MCF 10A (cell line): Measurements from ENCODE around the gene ALOX15B. TPM values are rescaled to one million over a fixed set of nuclear protein-coding genes. Genes with fewer than 3 reads are reported as not detected.

Source experiments
- microRNA-seq: library from miRNA; unstranded; fragments of <30 nt; microRNA quantifications from one replicate; pipeline ENCODE4 v1.2.0, GENCODE V29; 2022
- total RNA-seq: library from RNA; stranded (reverse); gene quantifications from 2 replicates; pipeline ENCODE4 v1.2.3, GENCODE V29; 2022

Gene ALOX15B
- total RNA-seq, 1 experiment from 2014 or later: 27.6 TPM

Small RNAs within 50 kb of the gene (microRNA-seq; reads per million reads assigned to microRNA genes)
- gene MIR4314: not detected

Other genes starting within 250 kb of the ALOX15B start
- 37.9 and 39.8 TPM in 2 replicates for gene KDM6B, start 204.8 kb upstream of the ALOX15B start, total RNA-seq
- 3.5 and 4.4 TPM in 2 replicates for gene TMEM88, start 184.0 kb upstream of the ALOX15B start, total RNA-seq
- gene NAA38, start 181.5 kb upstream of the ALOX15B start, total RNA-seq: 70.2 and 83.4 TPM in 2 replicates
- 23.1 and 23.2 TPM in 2 replicates for gene CYB5D1, start 181.1 kb upstream of the ALOX15B start, total RNA-seq
- 78.5 and 87.1 TPM in 2 replicates for gene CHD3, start 150.3 kb upstream of the ALOX15B start, total RNA-seq
- 5.6 and 7.4 TPM in 2 replicates for gene RNF227, start 122.8 kb upstream of the ALOX15B start, total RNA-seq
- gene KCNAB3, start 109.2 kb upstream of the ALOX15B start, total RNA-seq: 4.2 and 10.0 TPM in 2 replicates
- gene TRAPPC1, start 107.1 kb upstream of the ALOX15B start, total RNA-seq: 80.0 and 104 TPM in 2 replicates
- 31.5 and 39.2 TPM in 2 replicates for gene CNTROB, start 106.9 kb upstream of the ALOX15B start, total RNA-seq
- gene GUCY2D, start 36.4 kb upstream of the ALOX15B start, total RNA-seq: not detected in 2 replicates
- gene ALOX12B, start 48.7 kb downstream of the ALOX15B start, total RNA-seq: 1.3 TPM in 1 of 2 replicates, not detected in the other
- 13.1 and 14.1 TPM in 2 replicates for gene ALOXE3, start 79.5 kb downstream of the ALOX15B start, total RNA-seq
- gene HES7, start 85.0 kb downstream of the ALOX15B start, total RNA-seq: 5.8 and 5.9 TPM in 2 replicates
- gene PER1, start 113.3 kb downstream of the ALOX15B start, total RNA-seq: 165 and 190 TPM in 2 replicates
- gene VAMP2, start 123.9 kb downstream of the ALOX15B start, total RNA-seq: 37.7 and 42.8 TPM in 2 replicates
- gene TMEM107, start 137.3 kb downstream of the ALOX15B start, total RNA-seq: 7.6 and 8.4 TPM in 2 replicates
- 3.9 and 4.4 TPM in 2 replicates for gene BORCS6, start 151.1 kb downstream of the ALOX15B start, total RNA-seq
- 11.7 and 33.6 TPM in 2 replicates for gene AURKB, start 171.5 kb downstream of the ALOX15B start, total RNA-seq
- gene CTC1, start 209.0 kb downstream of the ALOX15B start, total RNA-seq: 30.5 and 33.1 TPM in 2 replicates
- gene PFAS, start 210.2 kb downstream of the ALOX15B start, total RNA-seq: 54.4 and 66.2 TPM in 2 replicates
- 38.6 and 41.8 TPM in 2 replicates for gene RANGRF, start 249.6 kb downstream of the ALOX15B start, total RNA-seq